ENCODE data around the gene RHEB. TPM values are rescaled to one million over a fixed set of nuclear protein-coding genes. Genes with fewer than 3 reads are reported as not detected.
"Not testable (repeated sequence)": the region's sequence is repeated elsewhere in the genome, so short reads cannot be mapped to it uniquely, and the experiment has no call there.

RHEB gene
- total RNA-seq (2014; rRNA removed; shearing (Covaris generic)): 135 and 151 TPM in 2 replicates

GRCh38 chr7:151519765-151520418, at the start of gene RHEB:
RHEB (minus strand) TSS chr7:151519895; CDS start chr7:151519511, 384 bp downstream.
- DNase-seq (ENCODE audit: low spot score): peak; percentile 100

- no peak for DNase-seq (ENCODE audit: low spot score)
Measured at GRCh38 chr7:151566897-151567320, 47.2 kb upstream of the RHEB start.

GRCh38 chr7:151565541-151565940, 45.8 kb upstream of the RHEB start:
- no peak for DNase-seq (ENCODE audit: low spot score)

GRCh38 chr7:151560243-151560642, 40.5 kb upstream of the RHEB start:
- no peak for DNase-seq (ENCODE audit: low spot score)

GRCh38 chr7:151559557-151560183, 40.0 kb upstream of the RHEB start:
- DNase-seq (ENCODE audit: low spot score): no peak

GRCh38 chr7:151558575-151558974, 38.9 kb upstream of the RHEB start:
- DNase-seq (ENCODE audit: low spot score): no peak

- no peak for DNase-seq (ENCODE audit: low spot score)
Measured at GRCh38 chr7:151556592-151556991, 36.9 kb upstream of the RHEB start.

GRCh38 chr7:151553356-151553755, 33.7 kb upstream of the RHEB start:
- no peak for DNase-seq (ENCODE audit: low spot score)

GRCh38 chr7:151552352-151553028, 32.8 kb upstream of the RHEB start:
- DNase-seq (ENCODE audit: low spot score): peak; percentile 94

GRCh38 chr7:151551820-151552219, 32.1 kb upstream of the RHEB start:
- DNase-seq (ENCODE audit: low spot score): no peak

- DNase-seq (ENCODE audit: low spot score): peak; percentile 88
Measured at GRCh38 chr7:151550656-151551286, 31.1 kb upstream of the RHEB start.

GRCh38 chr7:151549644-151550043, 29.9 kb upstream of the RHEB start:
- no peak for DNase-seq (ENCODE audit: low spot score)

GRCh38 chr7:151549083-151549482, 29.4 kb upstream of the RHEB start:
- DNase-seq (ENCODE audit: low spot score): no peak

- DNase-seq (ENCODE audit: low spot score): no peak
Measured at GRCh38 chr7:151544183-151544582, 24.5 kb upstream of the RHEB start.

- no peak for DNase-seq (ENCODE audit: low spot score)
Measured at GRCh38 chr7:151542606-151543130, 23.0 kb upstream of the RHEB start.

- no peak for DNase-seq (ENCODE audit: low spot score)
Measured at GRCh38 chr7:151541709-151542499, 22.2 kb upstream of the RHEB start.

GRCh38 chr7:151540146-151540545, 20.5 kb upstream of the RHEB start:
- no peak for DNase-seq (ENCODE audit: low spot score)

- no peak for DNase-seq (ENCODE audit: low spot score)
Measured at GRCh38 chr7:151539088-151539671, 19.5 kb upstream of the RHEB start.

- no peak for DNase-seq (ENCODE audit: low spot score)
Measured at GRCh38 chr7:151537818-151538561, 18.3 kb upstream of the RHEB start.

GRCh38 chr7:151536178-151536577, 16.5 kb upstream of the RHEB start:
- not testable (repeated sequence) for DNase-seq (ENCODE audit: low spot score)

Data from HT-29 (cell line).